A549 (cell line): ENCODE results near the gene GRID1.

Source experiments
- CTCF ChIP-seq: fragments of >200 bp; sonication (Bioruptor Twin); formaldehyde crosslinking; IDR thresholded peaks from 3 replicates; pipeline ENCODE4 v1.5.1; 2016
- HDAC2 ChIP-seq: fragments of 200-600 bp; sonication (generic); IDR thresholded peaks from 2 replicates; pipeline ENCODE4 v1.6.1; 2016
- JUN ChIP-seq, 2 experiments: fragments of >200 bp; sonication (Bioruptor Twin); formaldehyde crosslinking; IDR thresholded peaks; 2 replicates in 1 of 2; 3 replicates in 1 of 2; pipeline ENCODE4 v1.6.1; 2016 to 2017
- MAFK ChIP-seq: fragments of 450-650 bp; IDR thresholded peaks from 2 replicates; pipeline ENCODE4 v1.6.1; 2014; ENCODE audit not compliant: partially characterized antibody
- MAZ ChIP-seq: fragments of 150-350 bp; IDR thresholded peaks from 2 replicates; pipeline ENCODE4 v1.6.1; 2014; ENCODE audit warnings: antibody characterized with exemption, low read depth, low read length, borderline replicate concordance
- NFE2L2 ChIP-seq: fragments of 150-350 bp; conservative IDR thresholded peaks from 2 replicates; pipeline ENCODE4 v1.6.1; 2014; ENCODE audit warnings: low read length
- POLR2A ChIP-seq: IDR thresholded peaks from 2 replicates; pipeline ENCODE4 v1.6.1; 2012; ENCODE audit warnings: mild to moderate bottlenecking, low read length
- RAD21 ChIP-seq, 2 experiments: fragments of >200 bp in 1 of 2; sonication (Bioruptor Twin) in 1 of 2; formaldehyde crosslinking in 1 of 2; IDR thresholded peaks in 1 of 2; conservative IDR thresholded peaks in 1 of 2; 2 replicates in 1 of 2; 3 replicates in 1 of 2; pipeline ENCODE4 v1.6.1; 2012 to 2018; ENCODE audit warnings: inconsistent platforms in 1 of 2
- SMC3 ChIP-seq: fragments of >200 bp; sonication (Bioruptor Twin); formaldehyde crosslinking; IDR thresholded peaks from 3 replicates; pipeline ENCODE4 v1.6.1; 2018; ENCODE audit warnings: inconsistent platforms
- ZFP36 ChIP-seq: fragments of 450-650 bp; IDR thresholded peaks from 2 replicates; pipeline ENCODE4 v1.6.1; 2014; ENCODE audit warnings: borderline replicate concordance; ENCODE audit not compliant: partially characterized antibody

DNA sequence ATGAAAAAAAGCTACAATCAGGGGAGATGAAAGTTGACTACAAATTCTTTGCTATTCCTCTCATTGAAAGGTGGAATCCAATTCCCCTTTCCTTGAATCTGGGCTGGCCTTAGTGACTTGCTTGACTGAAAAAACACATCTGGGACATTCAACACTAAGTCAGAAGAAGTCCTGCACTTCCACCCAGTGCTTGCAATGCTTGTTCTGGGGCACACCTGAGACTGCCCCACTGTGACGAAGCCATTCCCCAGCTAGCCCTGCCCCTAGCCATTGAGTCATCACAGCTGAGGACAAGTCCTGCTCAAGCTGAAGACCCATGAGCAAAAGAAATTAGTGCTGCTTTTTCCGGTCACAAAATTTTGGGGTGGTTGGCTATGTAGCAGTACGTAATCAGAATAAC, 19.2 kb upstream of the GRID1 start:
- no peak for TF ChIP-seq CTCF
- TF ChIP-seq HDAC2, result no peak
- TF ChIP-seq POLR2A, result no peak
- no peak for TF ChIP-seq MAFK
- TF ChIP-seq MAZ, result no peak
- TF ChIP-seq SMC3, result no peak
- no peak for TF ChIP-seq NFE2L2
- TF ChIP-seq ZFP36, result no peak
- TF ChIP-seq RAD21 (conservative IDR thresholded peaks at IDR 0.05 in 1 of 2, IDR thresholded peaks at IDR 0.05 in 1 of 2), result no peak
- no peak for TF ChIP-seq JUN (IDR thresholded peaks at IDR 0.05)
